IMR-90 (cell line): ENCODE measurements around the gene SNTG2. TPM values are rescaled to one million over a fixed set of nuclear protein-coding genes. Genes with fewer than 3 reads are reported as not detected.

ENCODE experiments used
- ATAC-seq: fragments of 200-7000 bp; cut with Tn5 transposase; 2 replicates; pipeline ENCODE4 v1.9.1; 2020; ENCODE audit warnings: low read depth, mild to moderate bottlenecking, moderate library complexity
- BruUV-seq: library from RNA; stranded (reverse); fragments of 400-500 nt; replicated peaks from 2 replicates; lab custom pipeline; 2021; lab: Mats Ljungman, UMichigan
- CTCF ChIA-PET: fragments of 300-600 bp; formaldehyde crosslinking; extraction: SDS; loops from one replicate; lab custom pipeline; 2021; ENCODE audit warnings: antibody characterized with exemption; lab: Yijun Ruan, JAX
- POLR2A ChIA-PET: fragments of 300-600 bp; sonication (Branson Sonifier 250); formaldehyde crosslinking; loops from one replicate; lab custom pipeline; 2022; ENCODE audit warnings: antibody characterized with exemption; ENCODE audit not compliant: unreplicated experiment; lab: Charles Lee
- DNase-seq: peaks from one replicate; pipeline ENCODE4 v3.0.0; 2013
- H2AFZ ChIP-seq: replicated peaks from 2 replicates; pipeline ENCODE3; 2013; ENCODE audit warnings: low read length, mild to moderate bottlenecking; ENCODE audit not compliant: poor library complexity
- H2AK5ac ChIP-seq: 2 replicates; pipeline ENCODE4 v1.6.1; 2013; ENCODE audit warnings: low read depth, low read length, inconsistent platforms
- H2AK9ac ChIP-seq: replicated peaks from 2 replicates; pipeline ENCODE3; 2013; ENCODE audit warnings: mild to moderate bottlenecking, low read depth, low read length, moderate library complexity; ENCODE audit not compliant: poor library complexity
- H2BK120ac ChIP-seq: 2 replicates; pipeline ENCODE4 v1.6.1; 2013; ENCODE audit warnings: low read depth, low read length, inconsistent platforms
- H2BK15ac ChIP-seq: 3 replicates; pipeline ENCODE4 v1.6.1; 2013; ENCODE audit warnings: low read depth, low read length, inconsistent platforms
- H2BK20ac ChIP-seq: 2 replicates; pipeline ENCODE4 v1.6.1; 2013; ENCODE audit warnings: low read depth, mild to moderate bottlenecking, inconsistent platforms, low read length, moderate library complexity
- H2BK5ac ChIP-seq: 2 replicates; pipeline ENCODE4 v1.6.1; 2013; ENCODE audit warnings: mild to moderate bottlenecking, low read depth, low read length, inconsistent platforms; ENCODE audit not compliant: poor library complexity, severe bottlenecking
- H3K14ac ChIP-seq: replicated peaks from 2 replicates; pipeline ENCODE4 v1.6.1; 2013; ENCODE audit warnings: low read depth, low read length, inconsistent platforms
- H3K18ac ChIP-seq: 2 replicates; pipeline ENCODE4 v1.6.1; 2013; ENCODE audit warnings: low read depth, low read length, control low read depth
- H3K23ac ChIP-seq: 2 replicates; pipeline ENCODE4 v1.6.1; 2013; ENCODE audit warnings: low read depth, low read length, inconsistent platforms
- H3K27ac ChIP-seq: 2 replicates; pipeline ENCODE4 v1.5.1; 2013; ENCODE audit warnings: mild to moderate bottlenecking, control low read depth, low read length; ENCODE audit not compliant: insufficient read depth
- H3K27me3 ChIP-seq: 2 replicates; pipeline ENCODE4 v1.6.1; 2013; ENCODE audit warnings: low read length; ENCODE audit not compliant: control insufficient read depth, insufficient read depth
- H3K36me3 ChIP-seq: 2 replicates; pipeline ENCODE4 v1.6.1; 2013; ENCODE audit warnings: low read length, mixed read lengths; ENCODE audit not compliant: control insufficient read depth, insufficient read depth
- H3K4ac ChIP-seq: 2 replicates; pipeline ENCODE4 v1.6.1; 2013; ENCODE audit warnings: low read depth, low read length, inconsistent platforms
- H3K4me1 ChIP-seq: 2 replicates; pipeline ENCODE4 v1.6.1; 2013; ENCODE audit warnings: low read length, mixed read lengths; ENCODE audit not compliant: control insufficient read depth, insufficient read depth
- H3K4me2 ChIP-seq: 2 replicates; pipeline ENCODE4 v1.6.1; 2013; ENCODE audit warnings: low read depth, mild to moderate bottlenecking, control low read depth, low read length, moderate library complexity
- H3K4me3 ChIP-seq: 2 replicates; pipeline ENCODE4 v1.5.1; 2013; ENCODE audit warnings: low read depth, mild to moderate bottlenecking, control low read depth, low read length, moderate library complexity; ENCODE audit not compliant: insufficient read depth
- H3K56ac ChIP-seq: 2 replicates; pipeline ENCODE4 v1.6.1; 2013; ENCODE audit warnings: low read length, inconsistent platforms; ENCODE audit not compliant: insufficient read depth; ENCODE audit errors: extremely low read depth
- H3K79me1 ChIP-seq, 2 experiments: 2 replicates each; pipeline ENCODE4 v1.6.1; 2013; ENCODE audit warnings: low read length in 2 of 2, inconsistent platforms in 1 of 2, low read depth in 1 of 2
- H3K9ac ChIP-seq: 2 replicates; pipeline ENCODE4 v1.6.1; 2013; ENCODE audit warnings: low read depth, low read length, control low read depth
- H3K9me1 ChIP-seq: 2 replicates; pipeline ENCODE4 v1.6.1; 2013; ENCODE audit warnings: low read length, inconsistent platforms; ENCODE audit not compliant: insufficient read depth
- H3K9me3 ChIP-seq: 2 replicates; pipeline ENCODE4 v1.6.1; 2013; ENCODE audit warnings: low read length; ENCODE audit not compliant: control insufficient read depth, insufficient read depth
- H4K20me1 ChIP-seq: 2 replicates; pipeline ENCODE4 v1.6.1; 2013; ENCODE audit warnings: low read length, inconsistent platforms; ENCODE audit not compliant: insufficient read depth
- H4K5ac ChIP-seq: 2 replicates; pipeline ENCODE4 v1.6.1; 2013; ENCODE audit warnings: mild to moderate bottlenecking, low read depth, low read length, control low read depth
- H4K8ac ChIP-seq, 2 experiments: 2 replicates each; pipeline ENCODE4 v1.6.1; 2013; ENCODE audit warnings: low read depth in 2 of 2, low read length in 2 of 2, control low read depth in 1 of 2, inconsistent platforms in 1 of 2
- H4K91ac ChIP-seq: 2 replicates; pipeline ENCODE4 v1.6.1; 2013; ENCODE audit warnings: low read depth, low read length, inconsistent platforms; ENCODE audit not compliant: insufficient read depth
- BHLHE40 ChIP-seq: fragments of 150-350 bp; IDR thresholded peaks from 2 replicates; pipeline ENCODE4 v1.6.1; 2016; ENCODE audit warnings: mild to moderate bottlenecking, low read depth, low read length
- CEBPB ChIP-seq: IDR thresholded peaks from 2 replicates; pipeline ENCODE4 v1.6.1; 2012; ENCODE audit warnings: low read depth, low read length, improper control_type of control experiment
- CHD1 ChIP-seq: IDR thresholded peaks from 2 replicates; pipeline ENCODE4 v1.6.1; 2012; ENCODE audit warnings: low read depth, low read length, improper control_type of control experiment
- MAFK ChIP-seq: IDR thresholded peaks from 2 replicates; pipeline ENCODE4 v1.6.1; 2012; ENCODE audit warnings: low read depth, low read length, improper control_type of control experiment
- MAZ ChIP-seq: IDR thresholded peaks from 2 replicates; pipeline ENCODE4 v1.6.1; 2012; ENCODE audit warnings: low read depth, mild to moderate bottlenecking, low read length, improper control_type of control experiment, moderate library complexity, borderline replicate concordance
- NFE2L2 ChIP-seq: fragments of 150-350 bp; IDR thresholded peaks from 2 replicates; pipeline ENCODE4 v1.6.1; 2016; ENCODE audit warnings: low read depth, mild to moderate bottlenecking, low read length
- POLR2A ChIP-seq: IDR thresholded peaks from 2 replicates; pipeline ENCODE4 v1.6.1; 2012; ENCODE audit warnings: mild to moderate bottlenecking, low read depth, low read length
- RCOR1 ChIP-seq: IDR thresholded peaks from 2 replicates; pipeline ENCODE4 v1.6.1; 2012; ENCODE audit warnings: mild to moderate bottlenecking, low read length, improper control_type of control experiment; ENCODE audit not compliant: insufficient replicate concordance
- RFX5 ChIP-seq: IDR thresholded peaks from 2 replicates; pipeline ENCODE4 v1.8.0; 2012; ENCODE audit warnings: low read depth, mild to moderate bottlenecking, low read length, moderate library complexity
- SMC3 ChIP-seq: fragments of 150-350 bp; IDR thresholded peaks from 2 replicates; pipeline ENCODE4 v1.6.1; 2016; ENCODE audit warnings: low read depth, mild to moderate bottlenecking, antibody characterized with exemption, low read length, moderate library complexity
- USF2 ChIP-seq: fragments of 150-350 bp; IDR thresholded peaks from 2 replicates; pipeline ENCODE4 v1.6.1; 2017; ENCODE audit warnings: mild to moderate bottlenecking, antibody characterized with exemption, low read length, low read depth
- WGBS, 2 experiments: methylation state at CpG; one replicate each; pipeline versions ENCODE4 v1.1.5 to v1.1.7; 2013; ENCODE audit warnings: missing lambda C conversion rate in 2 of 2; ENCODE audit not compliant: insufficient read length in 1 of 2; ENCODE audit errors: extremely low coverage in 2 of 2; 5-methylcytosine and 5-hydroxymethylcytosine counted together
- dilution Hi-C: fragments of 300-500 bp; cut with HindIII; formaldehyde crosslinking; loops from one replicate; pipeline ENCODE4 v1.14.3; 2018; ENCODE audit warnings: low sequenced_read_pairs; ENCODE audit not compliant: unreplicated experiment
- in situ Hi-C: fragments of 300-500 bp; cut with MboI; formaldehyde crosslinking; loops from 3 replicates; pipeline ENCODE4 v1.14.3; 2019; ENCODE audit warnings: low sequenced_read_pairs, inconsistent platforms, mixed read lengths
- intact Hi-C: fragments of 100-400 bp; cut with micrococcal nuclease; formaldehyde crosslinking; loops from 2 replicates; pipeline ENCODE4 v1.10.0; 2022
- polyA plus RNA-seq, 3 experiments: library from polyadenylated mRNA; depleted of rRNA; stranded (reverse); fragments of >200 nt; gene quantifications; 2 replicates each; pipeline ENCODE4 v1.2.3, GENCODE V29; 2012; ENCODE audit warnings: low replicate concordance in 1 of 3
- total RNA-seq: library from RNA; depleted of rRNA; stranded (reverse); fragments of >200 nt; gene quantifications from 2 replicates; pipeline ENCODE4 v1.2.3, GENCODE V29; 2012

The SNTG2 gene
- total and polyA plus RNA-seq, 2 of the 4 experiments (the other 2 are of a cell fraction) = under 0.01 to 0.17 TPM

DNA sequence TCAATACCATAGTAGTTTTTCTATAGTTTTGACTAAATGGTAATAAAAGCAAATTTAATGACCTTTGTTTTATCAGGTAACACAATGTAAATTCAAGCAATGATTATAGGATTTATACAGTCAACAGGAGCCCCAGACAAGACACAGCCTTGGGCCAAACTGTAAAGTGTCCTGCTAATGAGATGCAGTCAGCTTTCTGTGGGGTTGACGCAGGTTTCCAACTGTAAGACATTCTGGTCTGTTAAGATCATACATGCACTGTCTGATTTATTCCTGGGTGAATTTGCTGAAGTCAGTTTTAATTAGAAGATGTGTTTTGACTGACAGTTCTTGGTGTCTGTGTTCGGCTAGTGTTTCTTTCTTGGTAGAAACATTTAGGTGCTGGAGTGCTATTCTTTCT, 180.3 kb downstream of the SNTG2 start:
- Histone ChIP-seq H3K9me1 (no peaks in the 10 kb centered on the region), H2AFZ (no peak overlapping the region), H2BK5ac (no peak overlapping the region), H4K8ac (no peak overlapping the region), H2AK9ac (no peak overlapping the region), H3K79me1 (no peaks in the 10 kb centered on the region), H3K9me3 (no peaks in the 10 kb centered on the region), H3K36me3 (no peaks in the 10 kb centered on the region), H2BK20ac (no peak overlapping the region), H2BK15ac (no peak overlapping the region), H4K91ac (no peak overlapping the region), H3K56ac (no peak overlapping the region), H2BK120ac (no peak overlapping the region), H3K27me3 (no peaks in the 10 kb centered on the region), H3K4me1 (no peaks in the 10 kb centered on the region), H3K4me3 (no peak overlapping the region), H3K9ac (no peak overlapping the region), H3K18ac (no peak overlapping the region), H3K14ac (no peak overlapping the region), H2AK5ac (no peak overlapping the region), H4K20me1 (no peaks in the 10 kb centered on the region), H4K5ac (no peak overlapping the region), H3K4ac (no peak overlapping the region), H3K4me2 (no peak overlapping the region), H3K23ac (no peak overlapping the region), H3K27ac (no peak overlapping the region)
- no peak for TF ChIP-seq USF2
- no peak for TF ChIP-seq MAZ
- no peak for TF ChIP-seq BHLHE40
- no peak for TF ChIP-seq RCOR1
- no peak for TF ChIP-seq RFX5
- TF ChIP-seq SMC3 = no peak
- TF ChIP-seq CHD1 = no peak
- no peak for TF ChIP-seq NFE2L2
- TF ChIP-seq CEBPB = no peak
- no peak for TF ChIP-seq MAFK
- TF ChIP-seq POLR2A = no peak
- CTCF ChIA-PET = interaction anchor here (0.6 to 2.0 kb wide), 2 partner anchors 9 to 421 kb away, joined by 3 to 9 read pairs; no protein-coding TSS in a partner anchor
- WGBS, 2 experiments = 60% methylated on average over 1 of the region's 2 CpGs; no CpG with 5 or more reads in 1 of the 2 experiments
- POLR2A ChIA-PET = no interaction called here
- intact Hi-C loops (loop anchor here (5.0 kb wide), 1 partner anchor 179 kb away; the partner anchor contains the start of gene SNTG2), in situ Hi-C loops (no loop called here), dilution Hi-C loops (no loop called here)
- no TSS peak for BruUV-seq
- ATAC-seq (no peak), DNase-seq (no peak)
